ENCODE results near the gene EIF4EBP2. TPM values are rescaled to one million over a fixed set of nuclear protein-coding genes. Genes with fewer than 3 reads are reported as not detected.

The EIF4EBP2 gene
- total RNA-seq, 1 experiment from 2014 or later: 93.2 TPM

DNA sequence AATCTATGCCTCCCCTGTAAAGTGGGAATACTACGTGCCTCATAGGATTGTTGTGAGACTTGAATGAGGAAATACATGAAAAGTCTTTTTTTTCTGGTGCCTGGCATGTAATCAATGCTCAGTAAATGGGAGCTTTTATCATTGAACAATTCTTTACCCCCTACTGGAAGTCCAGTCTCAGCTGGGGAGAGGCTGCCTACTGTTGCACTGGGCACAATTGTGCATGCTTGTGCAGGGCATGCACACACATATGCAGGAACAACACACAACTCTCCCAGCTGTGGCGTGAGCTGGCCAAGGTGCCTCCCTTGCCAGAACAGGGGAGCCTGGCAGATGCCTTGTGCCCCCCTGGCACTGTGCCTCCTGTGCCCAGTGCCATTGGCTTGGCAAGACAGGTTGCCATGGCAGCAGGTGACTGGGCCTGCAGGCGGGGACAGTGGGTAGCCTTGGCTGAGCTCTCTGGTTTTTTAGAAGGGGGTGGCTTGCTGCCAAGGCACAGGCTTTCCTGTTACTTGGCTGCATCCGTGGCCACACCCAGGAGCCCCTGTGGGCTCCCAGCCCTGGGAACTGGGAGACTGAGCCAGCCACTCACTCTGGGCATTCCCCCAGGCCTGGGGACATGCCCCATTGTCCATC, 58.5 kb downstream of the EIF4EBP2 start:
- Histone ChIP-seq H3K56ac (ENCODE audit: insufficient read length, low read depth, low read length) (no peak overlapping the region), H3T11ph (ENCODE audit: low read length) (no peak overlapping the region), H3K4me2 (ENCODE audit: insufficient read depth, insufficient read length, low read length) (no peak overlapping the region), H3K23ac (ENCODE audit: insufficient read length, low read depth, low read length) (no peak overlapping the region), H4K5ac (ENCODE audit: insufficient read length, low read depth, low read length) (no peak overlapping the region), H3K4ac (ENCODE audit: low read depth, low read length) (no peak overlapping the region), H3K9me3 (ENCODE audit: control insufficient read depth, low read depth, low read length) (no peaks in the 10 kb centered on the region), H3K4me1 (ENCODE audit: insufficient read depth, low read length) (peaks cover 2% of the 10 kb centered on the region; the same call in 1 of the 2 replicates), H3K27me3 (ENCODE audit: insufficient read depth, low read length) (peaks cover 7% of the 10 kb centered on the region; the same call in 1 of the 2 replicates), H4K8ac (replicated peaks; ENCODE audit: insufficient read length, low read depth, low read length) (no peak overlapping the region), H2BK15ac (ENCODE audit: low read depth, low read length) (no peak overlapping the region), H4K20me1 (ENCODE audit: control insufficient read depth, insufficient read depth, insufficient read length) (no peaks in the 10 kb centered on the region), H3K27ac (ENCODE audit: insufficient read length, low read depth, low read length) (no peak overlapping the region), H3K14ac (ENCODE audit: insufficient read depth, low read length) (no peak overlapping the region), H3K18ac (ENCODE audit: insufficient read length, low read depth, low read length) (no peak overlapping the region), H2BK120ac (ENCODE audit: low read depth, low read length, poor library complexity, severe bottlenecking) (no peak overlapping the region), H2BK5ac (ENCODE audit: insufficient read length, low read length) (no peak overlapping the region), H3K79me2 (ENCODE audit: insufficient read depth, low read length) (no peaks in the 10 kb centered on the region), H2BK12ac (ENCODE audit: insufficient read length, low read depth, low read length) (no peak overlapping the region), H3K79me1 (ENCODE audit: insufficient read depth, low read depth, low read length, poor library complexity, severe bottlenecking) (no peaks in the 10 kb centered on the region), H2AK5ac (ENCODE audit: insufficient read length, low read length) (no peak overlapping the region), H3K23me2 (ENCODE audit: insufficient read length, low read depth, low read length, poor library complexity, severe bottlenecking) (peaks cover 14% of the 10 kb centered on the region), H4K91ac (ENCODE audit: insufficient read length, low read depth, low read length) (no peak overlapping the region), H3K9ac (ENCODE audit: extremely low read depth, insufficient read length, low read length) (no peak overlapping the region), H2BK20ac (ENCODE audit: low read depth, low read length, poor library complexity, severe bottlenecking) (no peak overlapping the region), H2AFZ (ENCODE audit: low read length) (no peak overlapping the region)
- Mint-ChIP-seq H3K4me1 (peaks cover 30 to 37% of the 10 kb centered on the region in 2 experiments), H3K4me3 (no peak overlapping the region), H3K9me3 (no peaks in the 10 kb centered on the region; a peak in 1 of 5 replicates), H3K36me3 (ENCODE audit: insufficient read depth in 1 of 3, low read depth in 3 of 3) (peaks cover 0 to 8% (median 0%) of the 10 kb centered on the region in 3 experiments; a peak in 2 of 7 replicates), H3K27ac (no peak overlapping the region; a peak in 1 of 7 replicates), H3K27me3 (ENCODE audit: low read depth) (peaks cover 37% of the 10 kb centered on the region)
- no CpG with 5 or more reads among the region's 4 CpGs for WGBS (ENCODE audit: extremely low coverage, insufficient read length, low lambda C conversion rate)
- TF ChIP-seq, protein P1, sequence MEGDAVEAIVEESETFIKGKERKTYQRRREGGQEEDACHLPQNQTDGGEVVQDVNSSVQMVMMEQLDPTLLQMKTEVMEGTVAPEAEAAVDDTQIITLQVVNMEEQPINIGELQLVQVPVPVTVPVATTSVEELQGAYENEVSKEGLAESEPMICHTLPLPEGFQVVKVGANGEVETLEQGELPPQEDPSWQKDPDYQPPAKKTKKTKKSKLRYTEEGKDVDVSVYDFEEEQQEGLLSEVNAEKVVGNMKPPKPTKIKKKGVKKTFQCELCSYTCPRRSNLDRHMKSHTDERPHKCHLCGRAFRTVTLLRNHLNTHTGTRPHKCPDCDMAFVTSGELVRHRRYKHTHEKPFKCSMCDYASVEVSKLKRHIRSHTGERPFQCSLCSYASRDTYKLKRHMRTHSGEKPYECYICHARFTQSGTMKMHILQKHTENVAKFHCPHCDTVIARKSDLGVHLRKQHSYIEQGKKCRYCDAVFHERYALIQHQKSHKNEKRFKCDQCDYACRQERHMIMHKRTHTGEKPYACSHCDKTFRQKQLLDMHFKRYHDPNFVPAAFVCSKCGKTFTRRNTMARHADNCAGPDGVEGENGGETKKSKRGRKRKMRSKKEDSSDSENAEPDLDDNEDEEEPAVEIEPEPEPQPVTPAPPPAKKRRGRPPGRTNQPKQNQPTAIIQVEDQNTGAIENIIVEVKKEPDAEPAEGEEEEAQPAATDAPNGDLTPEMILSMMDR (conservative IDR thresholded peaks at IDR 0.05): no peak
- DNase-seq: no peak

All from H9 (cell line).